Gastroesophageal sphincter (tissue), 3 donors: ENCODE measurements around the gene ARID5B.

Experiments used
- POLR2A ChIP-seq, 2 donors: fragments of 450-650 bp; IDR thresholded peaks; one replicate each; pipeline ENCODE4 v1.6.1; 2017; ENCODE audit warnings: antibody characterized with exemption in 2 of 2, mild to moderate bottlenecking in 2 of 2, moderate library complexity in 1 of 2
- POLR2AphosphoS5 ChIP-seq: sonication (generic); formaldehyde crosslinking; IDR thresholded peaks from one replicate; pipeline ENCODE4 v1.6.1; 2017; ENCODE audit warnings: antibody characterized with exemption
- TF ChIP-seq, protein P1 (sequence below), 4 experiments: fragments of 200-600 bp in 2 of 4; fragments of 450-650 bp in 2 of 4; sonication (generic) in 1 of 4; IDR thresholded peaks; one replicate each; pipeline ENCODE4 v1.5.1; 2017 to 2019; ENCODE audit warnings: antibody characterized with exemption in 4 of 4, mild to moderate bottlenecking in 2 of 4, moderate library complexity in 2 of 4

- TF ChIP-seq, protein P1, sequence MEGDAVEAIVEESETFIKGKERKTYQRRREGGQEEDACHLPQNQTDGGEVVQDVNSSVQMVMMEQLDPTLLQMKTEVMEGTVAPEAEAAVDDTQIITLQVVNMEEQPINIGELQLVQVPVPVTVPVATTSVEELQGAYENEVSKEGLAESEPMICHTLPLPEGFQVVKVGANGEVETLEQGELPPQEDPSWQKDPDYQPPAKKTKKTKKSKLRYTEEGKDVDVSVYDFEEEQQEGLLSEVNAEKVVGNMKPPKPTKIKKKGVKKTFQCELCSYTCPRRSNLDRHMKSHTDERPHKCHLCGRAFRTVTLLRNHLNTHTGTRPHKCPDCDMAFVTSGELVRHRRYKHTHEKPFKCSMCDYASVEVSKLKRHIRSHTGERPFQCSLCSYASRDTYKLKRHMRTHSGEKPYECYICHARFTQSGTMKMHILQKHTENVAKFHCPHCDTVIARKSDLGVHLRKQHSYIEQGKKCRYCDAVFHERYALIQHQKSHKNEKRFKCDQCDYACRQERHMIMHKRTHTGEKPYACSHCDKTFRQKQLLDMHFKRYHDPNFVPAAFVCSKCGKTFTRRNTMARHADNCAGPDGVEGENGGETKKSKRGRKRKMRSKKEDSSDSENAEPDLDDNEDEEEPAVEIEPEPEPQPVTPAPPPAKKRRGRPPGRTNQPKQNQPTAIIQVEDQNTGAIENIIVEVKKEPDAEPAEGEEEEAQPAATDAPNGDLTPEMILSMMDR (IDR thresholded peaks at IDR 0.05), result peak in 2 of 4 experiments; percentile 7 to 16
- no peak for TF ChIP-seq POLR2A (IDR thresholded peaks at IDR 0.05)
- no peak for TF ChIP-seq POLR2AphosphoS5
Observed at GRCh38 chr10:62080905-62081304, 179.4 kb downstream of the ARID5B start.
